SK-N-SH treated with all-trans-retinoic acid at 6 μM for 48 hours (cell line): ENCODE measurements around the gene RALA.

ENCODE experiments used
- ATAC-seq: fragments of 200-7000 bp; cut with Tn5 transposase; 3 replicates; pipeline ENCODE4 v1.9.1; 2020; ENCODE audit warnings: mild to moderate bottlenecking, moderate library complexity
- CREB5 ChIP-seq: fragments of 250-450 bp; sonication (Bioruptor Pico); IDR thresholded peaks from 2 replicates; pipeline ENCODE4 v1.5.1; 2020; ENCODE audit warnings: low read depth, mild to moderate bottlenecking, moderate library complexity
- CSRNP3 ChIP-seq: fragments of 250-450 bp; sonication (Bioruptor Pico); IDR thresholded peaks from 2 replicates; pipeline ENCODE4 v1.5.1; 2021; ENCODE audit warnings: mild to moderate bottlenecking, moderate library complexity
- ISL1 ChIP-seq: fragments of 250-450 bp; sonication (Bioruptor Pico); IDR thresholded peaks from 2 replicates; pipeline ENCODE4 v2.1.2; 2022; ENCODE audit warnings: mild to moderate bottlenecking, moderate library complexity
- OSR1 ChIP-seq: fragments of 250-450 bp; sonication (Bioruptor Pico); IDR thresholded peaks from 2 replicates; pipeline ENCODE4 v1.8.0; 2022; ENCODE audit warnings: moderate library complexity, mild to moderate bottlenecking, inconsistent platforms
- PATZ1 ChIP-seq: fragments of 250-450 bp; sonication (Bioruptor Pico); IDR thresholded peaks from 2 replicates; pipeline ENCODE4 v1.8.0; 2020; ENCODE audit warnings: mild to moderate bottlenecking, moderate library complexity, borderline replicate concordance
- POU6F1 ChIP-seq: fragments of 250-450 bp; sonication (Bioruptor Pico); IDR thresholded peaks from 2 replicates; pipeline ENCODE4 v1.8.0; 2021; ENCODE audit warnings: low read depth, mild to moderate bottlenecking, moderate library complexity, borderline replicate concordance
- PPARA ChIP-seq: fragments of 250-450 bp; sonication (Bioruptor Pico); IDR thresholded peaks from 2 replicates; pipeline ENCODE4 v1.5.0; 2020; ENCODE audit warnings: mild to moderate bottlenecking, borderline replicate concordance
- RARB ChIP-seq: fragments of 250-450 bp; sonication (Bioruptor Pico); IDR thresholded peaks from 2 replicates; pipeline ENCODE4 v1.8.0; 2021; ENCODE audit warnings: mild to moderate bottlenecking, moderate library complexity
- SNAI2 ChIP-seq: fragments of 250-450 bp; sonication (Bioruptor Pico); IDR thresholded peaks from 2 replicates; pipeline ENCODE4 v1.5.0; 2020; ENCODE audit warnings: mild to moderate bottlenecking, moderate library complexity
- TCF4 ChIP-seq: fragments of 250-450 bp; sonication (Bioruptor Pico); IDR thresholded peaks from 2 replicates; pipeline ENCODE4 v1.8.0; 2021; ENCODE audit warnings: mild to moderate bottlenecking, moderate library complexity, borderline replicate concordance
- TOX ChIP-seq: fragments of 250-450 bp; sonication (Bioruptor Pico); IDR thresholded peaks from 2 replicates; pipeline ENCODE4 v1.8.0; 2021; ENCODE audit warnings: mild to moderate bottlenecking, moderate library complexity, borderline replicate concordance
- ZC3H10 ChIP-seq: fragments of 250-450 bp; sonication (Bioruptor Pico); IDR thresholded peaks from 2 replicates; pipeline ENCODE4 v1.5.1; 2021; ENCODE audit warnings: mild to moderate bottlenecking, moderate library complexity
- ZFP3 ChIP-seq: fragments of 250-450 bp; sonication (Bioruptor Pico); IDR thresholded peaks from 2 replicates; pipeline ENCODE4 v1.5.0; 2020; ENCODE audit warnings: mild to moderate bottlenecking, moderate library complexity
- ZFP30 ChIP-seq: fragments of 450-650 bp; formaldehyde crosslinking; IDR thresholded peaks from 2 replicates; pipeline ENCODE4 v1.5.0; 2022; ENCODE audit warnings: mild to moderate bottlenecking, moderate library complexity
- ZNF70 ChIP-seq: fragments of 450-650 bp; formaldehyde crosslinking; IDR thresholded peaks from 2 replicates; pipeline ENCODE4 v1.5.0; 2020; ENCODE audit warnings: mild to moderate bottlenecking, moderate library complexity

The RALA gene

GRCh38 chr7:39659356-39660013, 36.1 kb downstream of the RALA start:
- peak; percentile 87 for ATAC-seq
- TF ChIP-seq CREB5 = no peak
- no peak for TF ChIP-seq TOX (CRISPR knock-in tag)
- no peak for TF ChIP-seq POU6F1 (CRISPR knock-in tag)
- no peak for TF ChIP-seq ZC3H10 (CRISPR knock-in tag)
- peak; percentile 36 for TF ChIP-seq ISL1 (CRISPR knock-in tag)

- ATAC-seq = no peak
- TF ChIP-seq SNAI2 (no peak), PATZ1 (CRISPR knock-in tag) (no peak), OSR1 (CRISPR knock-in tag) (no peak), ZFP3 (no peak), PPARA (CRISPR knock-in tag) (no peak), TCF4 (CRISPR knock-in tag) (no peak), RARB (CRISPR knock-in tag) (no peak), CSRNP3 (no peak)
- TF ChIP-seq, all 23 proteins: peak for 0
Observed at GRCh38 chr7:39661960-39662359, 38.6 kb downstream of the RALA start.

- no peak for ATAC-seq
- no peak for TF ChIP-seq POU6F1 (CRISPR knock-in tag)
- no peak for TF ChIP-seq ISL1 (CRISPR knock-in tag)
- TF ChIP-seq RARB (CRISPR knock-in tag) = no peak
- no peak for TF ChIP-seq TOX (CRISPR knock-in tag)
- TF ChIP-seq CSRNP3 = no peak
- TF ChIP-seq ZFP30 (CRISPR knock-in tag) = no peak
- TF ChIP-seq, all 23 proteins: peak for 0
Observed at GRCh38 chr7:39663263-39663662, 39.9 kb downstream of the RALA start.

- ATAC-seq = no peak
- TF ChIP-seq ZNF70 (CRISPR knock-in tag) (no peak), CREB5 (no peak), ZFP30 (CRISPR knock-in tag) (no peak)
- TF ChIP-seq, all 23 proteins: peak for 0
Observed at GRCh38 chr7:39664057-39664456, 40.7 kb downstream of the RALA start.
